ENCODE measurements around the gene TAF6.

Gene TAF6

DNA sequence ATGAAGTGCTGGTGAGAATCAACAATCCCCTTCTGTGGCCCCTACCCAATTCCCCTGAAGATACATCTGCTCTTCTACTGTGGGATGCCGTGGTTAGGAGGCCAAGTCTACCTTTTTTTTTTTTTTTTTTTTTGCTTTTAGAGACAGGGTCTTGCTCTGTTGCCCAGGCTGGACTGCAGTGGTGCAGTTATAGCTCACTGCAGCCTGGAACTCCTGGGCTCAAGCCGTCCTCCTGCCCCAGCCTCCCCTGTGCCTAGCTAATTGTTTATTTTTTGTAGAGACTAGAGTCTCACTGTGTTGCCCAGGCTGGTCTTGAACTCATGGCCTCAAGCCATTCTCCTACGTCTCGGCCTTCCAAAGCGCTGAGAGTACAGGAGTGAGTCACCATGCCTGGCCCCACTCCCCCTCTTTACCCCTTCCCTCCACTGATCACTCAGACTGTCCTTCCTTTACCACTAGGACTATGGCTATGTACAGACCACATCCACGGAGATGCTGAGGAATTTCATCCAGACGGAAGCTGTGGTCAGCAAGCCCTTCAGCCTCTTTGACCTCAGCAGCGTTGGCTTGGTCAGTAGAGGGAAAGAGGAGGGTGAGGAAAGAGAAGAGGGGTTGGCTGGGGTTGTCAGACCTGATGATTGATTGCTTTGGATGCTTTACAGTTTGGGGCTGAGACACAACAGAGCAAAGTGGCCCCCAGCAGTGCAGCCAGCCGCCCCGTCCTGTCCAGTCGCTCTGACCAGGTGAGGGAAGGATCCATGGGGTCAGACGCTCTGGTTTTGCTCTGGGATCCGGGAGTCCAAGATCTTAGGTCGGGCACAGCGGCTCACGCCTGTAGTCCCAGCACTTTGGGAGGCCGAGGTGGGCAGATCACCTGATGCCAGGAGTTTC, 16.0 kb downstream of the TAF6 start:
- Histone ChIP-seq H3K4me3 (ENCODE audit: low read depth, low read length) (peak overlapping the region; percentile 93), H2AFZ (ENCODE audit: low read length, unreplicated experiment) (no peak overlapping the region), H3K36me3 (ENCODE audit: insufficient read depth, low read length) (peaks cover 18% of the 10 kb centered on the region; the same call in 1 of the 2 replicates), H3K27me3 (ENCODE audit: insufficient read depth, low read length) (no peaks in the 10 kb centered on the region), H3K4me1 (ENCODE audit: control insufficient read depth, insufficient read depth, low read length, unreplicated experiment) (peaks cover 7% of the 10 kb centered on the region), H3K79me2 (ENCODE audit: control insufficient read depth, insufficient read depth, low read length, unreplicated experiment) (peaks cover 22% of the 10 kb centered on the region), H3K27ac (ENCODE audit: low read depth, low read length) (no peak overlapping the region)

DNA sequence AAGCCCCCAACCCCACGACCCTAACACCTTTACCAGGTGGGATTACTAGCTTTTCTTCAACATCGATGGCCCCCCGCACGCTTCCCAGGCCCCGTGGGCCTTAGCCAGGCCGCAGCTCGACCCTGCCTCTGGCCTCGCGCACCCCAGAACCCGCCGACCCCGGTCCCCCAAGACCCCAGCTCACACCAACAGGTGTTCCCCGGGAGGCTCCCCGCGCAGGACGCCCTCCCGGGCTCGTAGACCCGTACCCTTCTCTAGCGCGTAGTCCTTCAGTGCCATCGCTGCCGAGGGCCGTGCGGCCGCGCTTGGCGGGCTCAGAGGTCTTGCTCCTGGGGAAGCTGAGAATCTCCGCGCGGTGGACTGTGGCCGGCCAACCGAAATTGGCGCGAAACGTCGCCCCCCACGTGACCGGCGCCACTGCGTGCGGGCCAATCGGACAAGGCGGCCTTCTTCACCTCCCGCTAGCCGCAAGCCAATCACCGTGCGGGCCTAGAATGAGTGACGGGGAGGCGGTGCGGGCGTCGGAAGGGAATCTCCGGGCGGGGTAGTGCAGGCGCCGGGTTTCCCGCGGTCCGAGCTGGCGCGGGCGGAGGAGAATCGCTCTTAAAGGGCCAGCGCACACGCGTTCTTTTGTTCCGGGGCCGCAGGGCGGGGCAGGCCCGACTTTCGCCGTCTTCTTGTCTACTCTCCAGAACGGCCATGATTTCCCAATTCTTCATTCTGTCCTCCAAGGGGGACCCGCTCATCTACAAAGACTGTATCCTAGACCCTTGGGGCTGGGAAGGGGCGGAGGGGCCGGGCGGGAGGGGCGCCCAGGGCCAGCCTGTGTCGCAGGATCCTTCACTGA, 17.9 kb downstream of the TAF6 start, which contains the start of the genes AP4M1 and MCM7:
Gene AP4M1 (plus strand): TSS at position 628 of the 847 bp plus-strand sequence. CDS start 72 bp downstream, at position 700.
Gene MCM7 (minus strand): TSS at position 382 of the 847 bp plus-strand sequence. CDS start 103 bp downstream, at position 279.
- Histone ChIP-seq H3K79me2 (ENCODE audit: control insufficient read depth, insufficient read depth, low read length, unreplicated experiment) (peaks cover 28% of the 10 kb centered on the region), H3K27me3 (ENCODE audit: insufficient read depth, low read length) (no peaks in the 10 kb centered on the region), H2AFZ (ENCODE audit: low read length, unreplicated experiment) (peak within 1 kb of the TSS; percentile 40), H3K27ac (ENCODE audit: low read depth, low read length) (peak within 1 kb of the TSS; percentile 95), H3K4me3 (ENCODE audit: low read depth, low read length) (peak within 1 kb of the TSS; percentile 93), H3K4me1 (ENCODE audit: control insufficient read depth, insufficient read depth, low read length, unreplicated experiment) (peaks cover 7% of the 10 kb centered on the region), H3K36me3 (ENCODE audit: insufficient read depth, low read length) (peaks cover 31% of the 10 kb centered on the region; the same call in 1 of the 2 replicates)

DNA sequence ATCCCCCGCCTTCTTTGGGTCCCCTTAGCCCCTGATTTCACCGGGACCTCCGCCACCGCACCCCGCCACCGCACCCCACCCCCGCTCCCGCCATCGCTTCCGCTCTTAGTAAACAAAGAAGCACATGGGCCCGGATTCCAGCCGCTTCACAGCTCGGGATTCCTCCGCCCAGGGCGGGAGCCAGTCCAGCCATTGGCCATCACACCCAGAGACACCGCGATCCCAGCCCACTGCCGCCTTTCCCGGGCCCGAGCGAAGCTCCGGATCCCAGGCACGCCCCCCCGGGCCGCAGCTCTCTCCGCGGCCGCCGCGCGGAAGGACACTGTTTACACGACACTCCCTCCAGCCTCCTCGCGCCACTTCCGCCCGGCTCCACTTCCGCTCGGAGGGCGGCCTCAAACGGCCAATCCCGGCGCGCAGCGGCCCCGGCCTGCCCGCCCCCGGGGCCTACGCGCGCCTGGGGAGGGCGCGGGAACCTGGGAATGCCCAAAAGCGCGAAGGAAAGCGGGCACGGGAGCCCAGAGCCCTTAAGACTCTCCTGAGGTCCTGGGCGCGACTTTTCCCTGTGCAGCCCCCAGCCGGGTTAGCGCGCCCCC, 18.6 kb downstream of the TAF6 start:
- H3K4me1 ChIP-seq (ENCODE audit: control insufficient read depth, insufficient read depth, low read length, unreplicated experiment), result peaks cover 7% of the 10 kb centered on the region
- peak overlapping the region; percentile 93 for H3K4me3 ChIP-seq (ENCODE audit: low read depth, low read length)
- H3K36me3 ChIP-seq (ENCODE audit: insufficient read depth, low read length), result peaks cover 33% of the 10 kb centered on the region; the same call in 1 of the 2 replicates
- peaks cover 28% of the 10 kb centered on the region for H3K79me2 ChIP-seq (ENCODE audit: control insufficient read depth, insufficient read depth, low read length, unreplicated experiment)
- H3K27ac ChIP-seq (ENCODE audit: low read depth, low read length), result peak overlapping the region; percentile 95
- H3K27me3 ChIP-seq (ENCODE audit: insufficient read depth, low read length), result no peaks in the 10 kb centered on the region
- peak overlapping the region; percentile 14 for H2AFZ ChIP-seq (ENCODE audit: low read length, unreplicated experiment)

DNA sequence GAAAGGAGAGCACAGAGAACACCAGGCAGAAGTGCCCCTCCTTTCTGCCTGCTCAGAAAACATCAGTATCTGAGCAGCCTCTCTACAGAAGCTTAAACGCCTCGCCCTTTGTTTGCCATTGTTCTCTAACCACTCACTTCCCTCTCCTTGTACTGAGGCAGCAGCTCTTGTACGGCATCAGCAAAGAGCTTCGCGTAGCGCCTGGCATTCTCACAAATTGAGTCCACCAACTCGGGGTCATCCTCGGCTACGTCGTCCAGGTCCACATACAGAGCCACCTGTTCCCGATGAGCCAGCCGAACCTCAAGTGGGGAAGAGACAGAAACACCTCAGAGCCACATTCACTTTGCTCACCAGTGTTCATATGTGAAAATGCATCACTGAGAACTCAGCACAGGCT, 19.7 kb downstream of the TAF6 start:
- H3K4me3 ChIP-seq (ENCODE audit: low read depth, low read length), result peak overlapping the region; percentile 93
- H3K4me1 ChIP-seq (ENCODE audit: control insufficient read depth, insufficient read depth, low read length, unreplicated experiment), result peaks cover 7% of the 10 kb centered on the region
- no peaks in the 10 kb centered on the region for H3K27me3 ChIP-seq (ENCODE audit: insufficient read depth, low read length)
- H3K36me3 ChIP-seq (ENCODE audit: insufficient read depth, low read length), result peaks cover 40% of the 10 kb centered on the region
- peaks cover 28% of the 10 kb centered on the region for H3K79me2 ChIP-seq (ENCODE audit: control insufficient read depth, insufficient read depth, low read length, unreplicated experiment)
- no peak overlapping the region for H2AFZ ChIP-seq (ENCODE audit: low read length, unreplicated experiment)
- no peak overlapping the region for H3K27ac ChIP-seq (ENCODE audit: low read depth, low read length)

DNA sequence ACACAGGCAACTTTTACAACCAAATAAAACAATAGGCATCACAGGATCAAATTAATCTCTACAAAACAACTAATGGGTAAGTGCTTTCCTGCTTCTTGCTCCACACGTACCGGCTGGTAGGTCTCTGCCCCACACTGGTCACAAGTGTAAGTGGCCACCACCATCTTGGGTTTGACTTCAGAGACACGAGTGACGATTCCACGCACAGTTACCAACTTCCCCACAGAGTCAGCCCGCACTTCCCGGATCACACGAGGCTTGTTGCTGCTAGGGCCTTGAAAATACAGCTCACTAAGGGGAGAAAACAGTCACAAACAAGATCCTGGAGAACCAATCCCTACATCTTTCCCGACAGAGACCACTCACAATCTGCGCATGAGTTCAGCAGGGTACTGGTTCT, 20.2 kb downstream of the TAF6 start:
- H3K4me3 ChIP-seq (ENCODE audit: low read depth, low read length), result peak overlapping the region; percentile 93; the same call in 1 of the 2 replicates
- H3K79me2 ChIP-seq (ENCODE audit: control insufficient read depth, insufficient read depth, low read length, unreplicated experiment), result peaks cover 28% of the 10 kb centered on the region
- H3K36me3 ChIP-seq (ENCODE audit: insufficient read depth, low read length), result peaks cover 45% of the 10 kb centered on the region
- H2AFZ ChIP-seq (ENCODE audit: low read length, unreplicated experiment), result no peak overlapping the region
- no peak overlapping the region for H3K27ac ChIP-seq (ENCODE audit: low read depth, low read length)
- H3K4me1 ChIP-seq (ENCODE audit: control insufficient read depth, insufficient read depth, low read length, unreplicated experiment), result peaks cover 7% of the 10 kb centered on the region
- no peaks in the 10 kb centered on the region for H3K27me3 ChIP-seq (ENCODE audit: insufficient read depth, low read length)

DNA sequence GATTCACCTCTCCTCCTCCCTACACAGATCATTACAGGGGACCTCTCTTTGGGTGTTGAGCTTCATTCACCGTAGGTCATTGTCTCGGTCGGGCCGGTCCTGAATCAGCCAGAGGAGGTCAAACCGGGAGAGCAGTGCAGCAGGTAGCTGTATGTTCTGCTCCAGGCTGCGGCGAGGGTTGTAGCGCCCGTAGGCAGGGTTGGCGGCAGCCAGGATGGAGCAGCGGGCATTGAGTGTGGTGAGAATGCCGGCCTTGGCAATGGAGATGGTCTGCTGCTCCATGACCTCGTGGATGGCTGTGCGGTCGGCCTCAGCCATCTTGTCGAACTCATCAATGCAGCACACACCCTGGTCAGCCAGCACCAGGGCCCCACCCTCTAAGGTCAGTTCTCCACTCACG, 23.5 kb downstream of the TAF6 start:
- H3K27me3 ChIP-seq (ENCODE audit: insufficient read depth, low read length), result no peaks in the 10 kb centered on the region
- H3K27ac ChIP-seq (ENCODE audit: low read depth, low read length), result no peak overlapping the region
- peaks cover 11% of the 10 kb centered on the region for H3K4me1 ChIP-seq (ENCODE audit: control insufficient read depth, insufficient read depth, low read length, unreplicated experiment)
- H3K36me3 ChIP-seq (ENCODE audit: insufficient read depth, low read length), result peaks cover 68% of the 10 kb centered on the region
- H2AFZ ChIP-seq (ENCODE audit: low read length, unreplicated experiment), result no peak overlapping the region
- peaks cover 37% of the 10 kb centered on the region for H3K79me2 ChIP-seq (ENCODE audit: control insufficient read depth, insufficient read depth, low read length, unreplicated experiment)
- H3K4me3 ChIP-seq (ENCODE audit: low read depth, low read length), result no peak overlapping the region

DNA sequence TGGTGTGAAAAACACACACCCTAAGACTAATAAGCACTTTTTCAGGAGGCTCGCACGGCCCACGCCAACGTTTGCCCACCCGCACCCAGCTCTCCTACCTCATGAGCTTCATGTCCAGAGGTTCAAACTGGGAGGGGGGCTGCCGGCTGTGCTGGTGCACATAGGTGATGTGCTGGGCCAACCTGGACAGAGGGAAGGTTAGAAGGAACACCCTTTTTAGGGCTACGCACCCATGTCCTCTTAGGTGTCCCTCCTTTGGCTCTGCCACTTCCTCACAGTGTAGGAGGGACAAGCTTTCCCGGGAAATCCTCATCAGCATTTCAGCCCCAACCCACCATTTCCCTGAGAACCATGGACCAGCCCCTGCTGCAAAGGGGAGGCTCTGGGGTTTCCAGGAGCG, 23.9 kb downstream of the TAF6 start:
- Histone ChIP-seq H3K36me3 (ENCODE audit: insufficient read depth, low read length) (peaks cover 72% of the 10 kb centered on the region), H3K27ac (ENCODE audit: low read depth, low read length) (no peak overlapping the region), H3K4me1 (ENCODE audit: control insufficient read depth, insufficient read depth, low read length, unreplicated experiment) (peaks cover 13% of the 10 kb centered on the region), H3K27me3 (ENCODE audit: insufficient read depth, low read length) (no peaks in the 10 kb centered on the region), H2AFZ (ENCODE audit: low read length, unreplicated experiment) (no peak overlapping the region), H3K4me3 (ENCODE audit: low read depth, low read length) (no peak overlapping the region), H3K79me2 (ENCODE audit: control insufficient read depth, insufficient read depth, low read length, unreplicated experiment) (peaks cover 38% of the 10 kb centered on the region)

DNA sequence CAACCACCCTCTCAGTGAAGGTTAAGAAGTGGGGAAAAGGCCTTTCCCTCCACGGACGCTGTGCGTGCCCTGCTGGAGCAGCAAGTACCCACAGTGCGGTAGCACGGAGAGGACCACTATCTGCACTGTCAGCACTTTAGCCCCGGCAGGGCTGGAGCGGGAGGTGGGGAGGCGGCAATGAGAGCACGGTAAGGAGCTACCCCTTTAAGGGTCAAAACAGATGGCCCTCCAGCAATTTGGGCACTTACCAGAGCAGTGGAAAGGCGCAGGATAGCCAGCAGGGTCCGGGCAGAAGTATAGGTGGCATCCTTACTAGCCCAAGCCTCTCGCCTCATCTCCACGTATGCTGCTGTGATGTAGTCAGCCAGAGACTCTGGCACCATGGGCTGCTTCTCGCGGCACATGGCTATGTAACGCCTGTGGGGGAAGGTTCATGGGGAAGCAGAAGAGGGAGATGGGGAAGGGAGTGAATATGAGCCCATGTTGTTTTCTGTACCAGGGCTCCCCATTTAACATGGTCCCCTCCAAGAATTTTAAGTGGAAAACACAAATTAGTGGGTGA, 25.2 kb downstream of the TAF6 start:
- H3K27me3 ChIP-seq (ENCODE audit: insufficient read depth, low read length), result no peaks in the 10 kb centered on the region
- no peak overlapping the region for H3K27ac ChIP-seq (ENCODE audit: low read depth, low read length)
- no peak overlapping the region for H3K4me3 ChIP-seq (ENCODE audit: low read depth, low read length)
- H3K36me3 ChIP-seq (ENCODE audit: insufficient read depth, low read length), result peaks cover 62% of the 10 kb centered on the region
- H3K79me2 ChIP-seq (ENCODE audit: control insufficient read depth, insufficient read depth, low read length, unreplicated experiment), result peaks cover 32% of the 10 kb centered on the region
- peaks cover 12% of the 10 kb centered on the region for H3K4me1 ChIP-seq (ENCODE audit: control insufficient read depth, insufficient read depth, low read length, unreplicated experiment)
- no peak overlapping the region for H2AFZ ChIP-seq (ENCODE audit: low read length, unreplicated experiment)

DNA sequence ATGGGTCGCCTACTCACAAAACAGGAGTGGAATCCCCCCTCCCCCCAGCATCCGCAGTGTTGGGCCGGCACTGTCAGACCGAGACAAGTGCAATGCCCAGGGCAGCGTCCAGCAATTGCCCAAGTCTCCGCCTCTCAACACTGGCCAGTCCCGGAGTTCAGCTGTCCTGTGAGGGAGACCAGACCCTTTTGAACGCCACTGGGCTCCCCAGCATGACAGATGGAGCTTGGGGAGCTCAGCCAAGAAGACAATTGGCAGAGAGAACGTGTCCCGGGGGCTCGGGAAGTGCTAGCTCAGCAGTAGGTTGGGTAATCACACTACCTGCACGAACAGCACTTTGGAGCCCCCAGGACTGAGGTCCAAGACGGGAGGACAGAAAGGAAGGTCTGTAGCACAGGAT, 25.7 kb downstream of the TAF6 start:
- Histone ChIP-seq H2AFZ (ENCODE audit: low read length, unreplicated experiment) (no peak overlapping the region), H3K36me3 (ENCODE audit: insufficient read depth, low read length) (peaks cover 57% of the 10 kb centered on the region), H3K27ac (ENCODE audit: low read depth, low read length) (no peak overlapping the region), H3K4me1 (ENCODE audit: control insufficient read depth, insufficient read depth, low read length, unreplicated experiment) (peaks cover 12% of the 10 kb centered on the region), H3K79me2 (ENCODE audit: control insufficient read depth, insufficient read depth, low read length, unreplicated experiment) (peaks cover 28% of the 10 kb centered on the region), H3K4me3 (ENCODE audit: low read depth, low read length) (no peak overlapping the region), H3K27me3 (ENCODE audit: insufficient read depth, low read length) (no peaks in the 10 kb centered on the region)

DNA sequence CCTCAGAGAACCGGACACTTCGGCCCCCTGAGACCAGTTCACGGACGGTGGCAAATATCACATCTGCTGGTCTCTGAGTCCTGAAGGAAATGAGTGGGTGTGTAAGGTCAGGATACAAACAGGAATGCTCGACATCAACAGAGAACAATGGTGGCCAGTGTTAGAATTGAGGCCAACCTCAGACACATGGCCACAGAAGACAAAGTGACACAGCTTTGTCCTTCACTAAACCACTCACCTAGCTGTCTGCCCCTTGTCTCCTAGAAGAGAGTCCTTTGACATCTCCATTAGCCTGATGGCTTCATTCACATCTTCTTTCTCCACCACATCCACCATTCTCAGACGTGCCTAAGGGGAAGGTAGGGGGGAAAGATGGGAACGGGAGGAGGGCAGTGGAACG, 26.1 kb downstream of the TAF6 start:
- Histone ChIP-seq H3K27ac (ENCODE audit: low read depth, low read length) (no peak overlapping the region), H3K79me2 (ENCODE audit: control insufficient read depth, insufficient read depth, low read length, unreplicated experiment) (peaks cover 24% of the 10 kb centered on the region), H2AFZ (ENCODE audit: low read length, unreplicated experiment) (no peak overlapping the region), H3K4me1 (ENCODE audit: control insufficient read depth, insufficient read depth, low read length, unreplicated experiment) (peaks cover 16% of the 10 kb centered on the region), H3K4me3 (ENCODE audit: low read depth, low read length) (no peak overlapping the region), H3K36me3 (ENCODE audit: insufficient read depth, low read length) (peaks cover 53% of the 10 kb centered on the region), H3K27me3 (ENCODE audit: insufficient read depth, low read length) (no peaks in the 10 kb centered on the region)
